DND-41 (cell line): ENCODE results near the gene MYLK4.

Experiments
- ATAC-seq: fragments of 200-7000 bp; cut with Tn5 transposase; 3 replicates; pipeline ENCODE4 v1.9.1; 2021; ENCODE audit warnings: low read depth; ENCODE audit not compliant: insufficient read depth
- DNase-seq: peaks from one replicate; pipeline ENCODE4 v3.0.0-alpha.2; 2020
- H2AFZ ChIP-seq: 2 replicates; pipeline ENCODE4 v1.6.0; 2012; ENCODE audit warnings: low read depth, low read length
- H3K27ac ChIP-seq: 2 replicates; pipeline ENCODE4 v1.5.1; 2012; ENCODE audit warnings: low read length, inconsistent platforms
- H3K27me3 ChIP-seq: fragments of 200-600 bp; sonication (generic); 2 replicates; pipeline ENCODE4 v1.6.0; 2012; ENCODE audit warnings: low read length, mild to moderate bottlenecking, inconsistent platforms; ENCODE audit not compliant: insufficient read depth, poor library complexity
- H3K36me3 ChIP-seq: 2 replicates; pipeline ENCODE4 v1.5.1; 2012; ENCODE audit warnings: low read length, inconsistent platforms; ENCODE audit not compliant: insufficient read depth
- H3K4me1 ChIP-seq: 2 replicates; pipeline ENCODE4 v1.5.1; 2012; ENCODE audit warnings: mild to moderate bottlenecking, low read length; ENCODE audit not compliant: insufficient read depth
- H3K4me2 ChIP-seq: 2 replicates; pipeline ENCODE4 v1.6.0; 2012; ENCODE audit warnings: mild to moderate bottlenecking, moderate library complexity, low read length, inconsistent platforms; ENCODE audit not compliant: insufficient read depth
- H3K4me3 ChIP-seq, 2 experiments: fragments of 200-600 bp in 1 of 2; shearing (Covaris generic) in 1 of 2; 2 replicates each; pipeline ENCODE4 v1.5.1; 2012 to 2016; ENCODE audit warnings: inconsistent platforms in 2 of 2, low read length in 2 of 2, mild to moderate bottlenecking in 2 of 2, low read depth in 1 of 2, moderate library complexity in 1 of 2
- H3K79me2 ChIP-seq: 2 replicates; pipeline ENCODE4 v1.6.0; 2012; ENCODE audit warnings: low read length, inconsistent platforms; ENCODE audit not compliant: insufficient read depth
- H3K9ac ChIP-seq: 2 replicates; pipeline ENCODE4 v1.6.0; 2012; ENCODE audit warnings: low read depth, mild to moderate bottlenecking, inconsistent platforms, low read length, moderate library complexity
- H3K9me3 ChIP-seq: 2 replicates; pipeline ENCODE4 v1.5.1; 2012; ENCODE audit warnings: low read length, moderate library complexity, mild to moderate bottlenecking, inconsistent platforms; ENCODE audit not compliant: insufficient read depth, severe bottlenecking
- H4K20me1 ChIP-seq: 2 replicates; pipeline ENCODE4 v1.6.0; 2012; ENCODE audit warnings: low read length; ENCODE audit not compliant: insufficient read depth
- CTCF ChIP-seq: IDR thresholded peaks from 2 replicates; pipeline ENCODE4 v1.5.1; 2012; ENCODE audit warnings: borderline replicate concordance, low read length, moderate library complexity, mild to moderate bottlenecking; ENCODE audit not compliant: poor library complexity, severe bottlenecking; ENCODE audit errors: extremely low read depth
- EZH2 ChIP-seq: IDR thresholded peaks from 3 replicates; pipeline ENCODE4 v1.6.1; 2012; ENCODE audit warnings: borderline replicate concordance, low read depth, mild to moderate bottlenecking, moderate library complexity, low read length, inconsistent platforms; ENCODE audit not compliant: severe bottlenecking

The MYLK4 gene

GRCh38 chr6:2619651-2620050 is 131.1 kb downstream of the MYLK4 start:
- no peak overlapping the region for H3K4me2 ChIP-seq
- no peaks in the 10 kb centered on the region for H3K4me1 ChIP-seq
- H3K36me3 ChIP-seq: no peaks in the 10 kb centered on the region
- H3K9ac ChIP-seq: no peak overlapping the region
- no peak for TF ChIP-seq CTCF
- TF ChIP-seq EZH2: no peak
- H4K20me1 ChIP-seq: no peaks in the 10 kb centered on the region
- no peak overlapping the region for H3K4me3 ChIP-seq
- no peak overlapping the region for H3K27ac ChIP-seq
- H3K27me3 ChIP-seq: peaks cover 8% of the 10 kb centered on the region
- no peaks in the 10 kb centered on the region for H3K9me3 ChIP-seq
- ATAC-seq (no peak), DNase-seq (no peak)
- no peaks in the 10 kb centered on the region for H3K79me2 ChIP-seq
- no peak overlapping the region for H2AFZ ChIP-seq

GRCh38 chr6:2617729-2618128 is 133.0 kb downstream of the MYLK4 start:
- ATAC-seq (no peak), DNase-seq (no peak)
- no peaks in the 10 kb centered on the region for H3K79me2 ChIP-seq
- no peak overlapping the region for H2AFZ ChIP-seq
- no peaks in the 10 kb centered on the region for H3K9me3 ChIP-seq
- TF ChIP-seq CTCF: no peak
- TF ChIP-seq EZH2: no peak
- no peak overlapping the region for H3K9ac ChIP-seq
- no peak overlapping the region for H3K27ac ChIP-seq
- H4K20me1 ChIP-seq: no peaks in the 10 kb centered on the region
- no peak overlapping the region for H3K4me2 ChIP-seq
- H3K4me1 ChIP-seq: no peaks in the 10 kb centered on the region
- peaks cover 8% of the 10 kb centered on the region for H3K27me3 ChIP-seq
- no peak overlapping the region for H3K4me3 ChIP-seq
- H3K36me3 ChIP-seq: no peaks in the 10 kb centered on the region

- Histone ChIP-seq H3K79me2 (no peaks in the 10 kb centered on the region), H3K4me1 (no peaks in the 10 kb centered on the region), H3K4me3 (no peak overlapping the region), H4K20me1 (no peaks in the 10 kb centered on the region), H3K4me2 (no peak overlapping the region), H3K36me3 (no peaks in the 10 kb centered on the region), H2AFZ (no peak overlapping the region), H3K27ac (no peak overlapping the region), H3K9me3 (no peaks in the 10 kb centered on the region), H3K9ac (no peak overlapping the region), H3K27me3 (peaks cover 8% of the 10 kb centered on the region)
- DNase-seq (no peak), ATAC-seq (no peak)
- TF ChIP-seq CTCF (no peak), EZH2 (no peak)
Observed at GRCh38 chr6:2616811-2617210, 133.9 kb downstream of the MYLK4 start.

- no peaks in the 10 kb centered on the region for H4K20me1 ChIP-seq
- ATAC-seq (no peak), DNase-seq (no peak)
- TF ChIP-seq CTCF (no peak), EZH2 (no peak)
- H3K4me3 ChIP-seq: no peak overlapping the region
- no peak overlapping the region for H2AFZ ChIP-seq
- no peaks in the 10 kb centered on the region for H3K4me1 ChIP-seq
- H3K27me3 ChIP-seq: peaks cover 8% of the 10 kb centered on the region
- H3K27ac ChIP-seq: no peak overlapping the region
- H3K9me3 ChIP-seq: no peaks in the 10 kb centered on the region
- no peak overlapping the region for H3K9ac ChIP-seq
- H3K79me2 ChIP-seq: no peaks in the 10 kb centered on the region
- H3K36me3 ChIP-seq: no peaks in the 10 kb centered on the region
- no peak overlapping the region for H3K4me2 ChIP-seq
Observed at GRCh38 chr6:2615251-2615650, 135.5 kb downstream of the MYLK4 start.
